Osteoblast (primary cell): Measurements from ENCODE around the gene FAF1. TPM values are rescaled to one million over a fixed set of nuclear protein-coding genes. Genes with fewer than 3 reads are reported as not detected.

ENCODE experiments used
- DNase-seq: peaks from one replicate; pipeline ENCODE4 v3.0.0; 2011; ENCODE audit warnings: low spot score, mixed read lengths; ENCODE audit not compliant: insufficient read length; ENCODE audit errors: missing footprints
- H2AFZ ChIP-seq: 2 replicates; pipeline ENCODE4 v1.6.0; 2011; ENCODE audit warnings: mild to moderate bottlenecking, low read length
- H3K27ac ChIP-seq: 2 replicates; pipeline ENCODE4 v1.5.1; 2011; ENCODE audit warnings: mild to moderate bottlenecking, low read depth, low read length, moderate library complexity
- H3K27me3 ChIP-seq: 2 replicates; pipeline ENCODE4 v1.6.0; 2012; ENCODE audit warnings: mild to moderate bottlenecking, control low read depth, inconsistent platforms, low read length, moderate library complexity; ENCODE audit not compliant: insufficient read depth
- H3K36me3 ChIP-seq: 2 replicates; pipeline ENCODE4 v1.5.1; 2011; ENCODE audit warnings: mild to moderate bottlenecking, low read length, control low read depth, moderate library complexity; ENCODE audit not compliant: insufficient read depth
- H3K4me1 ChIP-seq: 2 replicates; pipeline ENCODE4 v1.5.1; 2011; ENCODE audit warnings: mild to moderate bottlenecking, low read length, control low read depth, moderate library complexity; ENCODE audit not compliant: insufficient read depth
- H3K4me2 ChIP-seq: 2 replicates; pipeline ENCODE4 v1.6.0; 2011; ENCODE audit warnings: mild to moderate bottlenecking, low read length; ENCODE audit not compliant: insufficient read depth
- H3K4me3 ChIP-seq: fragments of 200-600 bp; sonication (generic); 3 replicates; pipeline ENCODE4 v1.5.1; 2012; ENCODE audit warnings: mild to moderate bottlenecking, low read length, inconsistent platforms; ENCODE audit not compliant: insufficient read depth
- H3K79me2 ChIP-seq: 2 replicates; pipeline ENCODE4 v1.6.0; 2012; ENCODE audit warnings: mild to moderate bottlenecking, low read length, control low read depth, inconsistent platforms; ENCODE audit not compliant: insufficient read depth
- H3K9me3 ChIP-seq: 2 replicates; pipeline ENCODE4 v1.5.1; 2011; ENCODE audit warnings: low read depth, low read length, control low read depth
- H4K20me1 ChIP-seq: 2 replicates; pipeline ENCODE4 v1.6.0; 2012; ENCODE audit warnings: mild to moderate bottlenecking, low read length, control low read depth; ENCODE audit not compliant: insufficient read depth
- CTCF ChIP-seq: IDR thresholded peaks from 2 replicates; pipeline ENCODE4 v1.5.1; 2011; ENCODE audit warnings: mild to moderate bottlenecking, low read depth, low read length, moderate library complexity; ENCODE audit errors: extremely low read depth
- total RNA-seq: library from RNA; depleted of rRNA; stranded (reverse); fragments of >200 nt; gene quantifications from 2 replicates; pipeline ENCODE4 v1.2.3, GENCODE V29; 2012

FAF1 gene
- total RNA-seq, 1 donor: 40.5 TPM

- Histone ChIP-seq H3K4me1 (no peaks in the 10 kb centered on the region), H3K4me3 (no peak overlapping the region), H2AFZ (no peak overlapping the region)
Measured at GRCh38 chr1:50421768-50422674, 538.0 kb downstream of the FAF1 start.

GRCh38 chr1:50421366-50421748, 538.7 kb downstream of the FAF1 start:
- no peak overlapping the region for H3K4me3 ChIP-seq
- no peaks in the 10 kb centered on the region for H3K9me3 ChIP-seq
- TF ChIP-seq CTCF: no peak
- no peaks in the 10 kb centered on the region for H3K79me2 ChIP-seq
- no peaks in the 10 kb centered on the region for H3K36me3 ChIP-seq
- no peak overlapping the region for H3K4me2 ChIP-seq
- no peaks in the 10 kb centered on the region for H3K4me1 ChIP-seq
- H2AFZ ChIP-seq: no peak overlapping the region
- DNase-seq: no peak
- peaks cover 4% of the 10 kb centered on the region for H4K20me1 ChIP-seq
- no peak overlapping the region for H3K27ac ChIP-seq
- H3K27me3 ChIP-seq: peaks cover 98% of the 10 kb centered on the region

More at GRCh38 chr1:50421768-50422674, 538.0 kb downstream of the FAF1 start:
- no peaks in the 10 kb centered on the region for H3K79me2 ChIP-seq
- peaks cover 98% of the 10 kb centered on the region for H3K27me3 ChIP-seq
- DNase-seq: peak; percentile 84
- H4K20me1 ChIP-seq: peaks cover 5% of the 10 kb centered on the region
- no peaks in the 10 kb centered on the region for H3K9me3 ChIP-seq
- no peak for TF ChIP-seq CTCF
- H3K36me3 ChIP-seq: no peaks in the 10 kb centered on the region
- no peak overlapping the region for H3K27ac ChIP-seq
- H3K4me2 ChIP-seq: no peak overlapping the region

- TF ChIP-seq CTCF: no peak
- Histone ChIP-seq H3K79me2 (no peaks in the 10 kb centered on the region), H3K4me2 (no peak overlapping the region), H3K9me3 (no peaks in the 10 kb centered on the region), H3K4me1 (no peaks in the 10 kb centered on the region), H3K27me3 (peaks cover 98% of the 10 kb centered on the region), H3K27ac (no peak overlapping the region), H3K36me3 (no peaks in the 10 kb centered on the region), H4K20me1 (no peaks in the 10 kb centered on the region), H3K4me3 (no peak overlapping the region), H2AFZ (no peak overlapping the region)
- DNase-seq: peak; percentile 90
Measured at GRCh38 chr1:50420689-50421365, 539.2 kb downstream of the FAF1 start.
